ENCODE measurements around the gene BPIFB3. TPM values are rescaled to one million over a fixed set of nuclear protein-coding genes. Genes with fewer than 3 reads are reported as not detected.
A peak's percentile ranks its signal among the peaks of the same experiment; 100 is the strongest.

Gene BPIFB3
- total and polyA plus RNA-seq, 2 of the 13 experiments (the other 11 are each of a cell fraction or from before 2014, with no cell fraction given), result 0.09 TPM; not detected in 1

GRCh38 chr20:33043731-33044181 is 9.9 kb upstream of the BPIFB3 start (continued):
- TF ChIP-seq ZUFSP (CRISPR knock-in tag; IDR thresholded peaks at IDR 0.05; ENCODE audit: borderline replicate concordance), result no peak
- TF ChIP-seq ZNF331 (CRISPR knock-in tag; IDR thresholded peaks at IDR 0.05), result 0 out of 2 replicates have a peak, but pooled peaks have one; percentile 6
- TF ChIP-seq MEIS1 (CRISPR knock-in tag; IDR thresholded peaks at IDR 0.05; ENCODE audit: borderline replicate concordance), result peak; percentile 47; the same call in 1 of the 2 replicates
- TF ChIP-seq, protein P1, sequence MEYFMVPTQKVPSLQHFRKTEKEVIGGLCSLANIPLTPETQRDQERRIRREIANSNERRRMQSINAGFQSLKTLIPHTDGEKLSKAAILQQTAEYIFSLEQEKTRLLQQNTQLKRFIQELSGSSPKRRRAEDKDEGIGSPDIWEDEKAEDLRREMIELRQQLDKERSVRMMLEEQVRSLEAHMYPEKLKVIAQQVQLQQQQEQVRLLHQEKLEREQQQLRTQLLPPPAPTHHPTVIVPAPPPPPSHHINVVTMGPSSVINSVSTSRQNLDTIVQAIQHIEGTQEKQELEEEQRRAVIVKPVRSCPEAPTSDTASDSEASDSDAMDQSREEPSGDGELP (IDR thresholded peaks at IDR 0.05; ENCODE audit: borderline replicate concordance, low read depth), result 0 out of 2 replicates have a peak, but pooled peaks have one; percentile 21
- TF ChIP-seq MAZ (IDR thresholded peaks at IDR 0.05; ENCODE audit: borderline replicate concordance, low read depth, low read length), result 0 out of 2 replicates have a peak, but pooled peaks have one; percentile 36
- no peak for TF ChIP-seq MAZ (CRISPR knock-in tag; IDR thresholded peaks at IDR 0.05; ENCODE audit: low read depth)
- TF ChIP-seq, protein P2, sequence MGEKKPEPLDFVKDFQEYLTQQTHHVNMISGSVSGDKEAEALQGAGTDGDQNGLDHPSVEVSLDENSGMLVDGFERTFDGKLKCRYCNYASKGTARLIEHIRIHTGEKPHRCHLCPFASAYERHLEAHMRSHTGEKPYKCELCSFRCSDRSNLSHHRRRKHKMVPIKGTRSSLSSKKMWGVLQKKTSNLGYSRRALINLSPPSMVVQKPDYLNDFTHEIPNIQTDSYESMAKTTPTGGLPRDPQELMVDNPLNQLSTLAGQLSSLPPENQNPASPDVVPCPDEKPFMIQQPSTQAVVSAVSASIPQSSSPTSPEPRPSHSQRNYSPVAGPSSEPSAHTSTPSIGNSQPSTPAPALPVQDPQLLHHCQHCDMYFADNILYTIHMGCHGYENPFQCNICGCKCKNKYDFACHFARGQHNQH (CRISPR knock-in tag; IDR thresholded peaks at IDR 0.05), result no peak
- TF ChIP-seq ZSCAN29 (CRISPR knock-in tag; conservative IDR thresholded peaks at IDR 0.05), result 0 out of 2 replicates have a peak, but pooled peaks have one; percentile 37
- peak; percentile 80; the same call in 1 of the 2 replicates for TF ChIP-seq ARID5B (CRISPR knock-in tag; IDR thresholded peaks at IDR 0.05)
- peak; percentile 73; the same call in 1 of the 2 replicates for TF ChIP-seq DPF2 (CRISPR knock-in tag; IDR thresholded peaks at IDR 0.05; ENCODE audit: borderline replicate concordance, low read depth)
- no peak for TF ChIP-seq PAF1 (CRISPR knock-in tag; IDR thresholded peaks at IDR 0.05)
- no peak; the same call in 1 of the 2 replicates for TF ChIP-seq ARNTL (CRISPR knock-in tag; IDR thresholded peaks at IDR 0.05)
- peak; percentile 58; the same call in 1 of the 2 replicates for TF ChIP-seq ZBTB7B (CRISPR knock-in tag; IDR thresholded peaks at IDR 0.05)
- TF ChIP-seq EEA1 (CRISPR knock-in tag; IDR thresholded peaks at IDR 0.05; ENCODE audit: borderline replicate concordance), result no peak
- 0 out of 2 replicates have a peak, but pooled peaks have one; percentile 13 for TF ChIP-seq ELF1 (CRISPR knock-in tag; IDR thresholded peaks at IDR 0.05)
- TF ChIP-seq ZSCAN31 (CRISPR knock-in tag; IDR thresholded peaks at IDR 0.05; ENCODE audit: low read depth), result 0 out of 2 replicates have a peak, but pooled peaks have one; percentile 27
- no peak for TF ChIP-seq ZNF282 (IDR thresholded peaks at IDR 0.05; ENCODE audit: partially characterized antibody)
- TF ChIP-seq, protein P3, sequence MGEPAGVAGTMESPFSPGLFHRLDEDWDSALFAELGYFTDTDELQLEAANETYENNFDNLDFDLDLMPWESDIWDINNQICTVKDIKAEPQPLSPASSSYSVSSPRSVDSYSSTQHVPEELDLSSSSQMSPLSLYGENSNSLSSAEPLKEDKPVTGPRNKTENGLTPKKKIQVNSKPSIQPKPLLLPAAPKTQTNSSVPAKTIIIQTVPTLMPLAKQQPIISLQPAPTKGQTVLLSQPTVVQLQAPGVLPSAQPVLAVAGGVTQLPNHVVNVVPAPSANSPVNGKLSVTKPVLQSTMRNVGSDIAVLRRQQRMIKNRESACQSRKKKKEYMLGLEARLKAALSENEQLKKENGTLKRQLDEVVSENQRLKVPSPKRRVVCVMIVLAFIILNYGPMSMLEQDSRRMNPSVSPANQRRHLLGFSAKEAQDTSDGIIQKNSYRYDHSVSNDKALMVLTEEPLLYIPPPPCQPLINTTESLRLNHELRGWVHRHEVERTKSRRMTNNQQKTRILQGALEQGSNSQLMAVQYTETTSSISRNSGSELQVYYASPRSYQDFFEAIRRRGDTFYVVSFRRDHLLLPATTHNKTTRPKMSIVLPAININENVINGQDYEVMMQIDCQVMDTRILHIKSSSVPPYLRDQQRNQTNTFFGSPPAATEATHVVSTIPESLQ (CRISPR knock-in tag; conservative IDR thresholded peaks at IDR 0.05), result no peak
- no peak for TF ChIP-seq ZKSCAN1 (IDR thresholded peaks at IDR 0.05; ENCODE audit: low read length)
- 0 out of 2 replicates have a peak, but pooled peaks have one; percentile 34 for TF ChIP-seq KDM5B (CRISPR knock-in tag; IDR thresholded peaks at IDR 0.05; ENCODE audit: borderline replicate concordance)
